Medulla oblongata (tissue), 1 donor: ENCODE data around the gene C1orf115.
A peak's percentile ranks its signal among the peaks of the same experiment; 100 is the strongest.
"Not testable (repeated sequence)": the region's sequence is repeated elsewhere in the genome, so short reads cannot be mapped to it uniquely, and the experiment has no call there.

Experiments used
- DNase-seq: peaks from one replicate; pipeline ENCODE4 v3.0.0-alpha.2; 2015; ENCODE audit errors: extremely low spot score

The C1orf115 gene

DNA sequence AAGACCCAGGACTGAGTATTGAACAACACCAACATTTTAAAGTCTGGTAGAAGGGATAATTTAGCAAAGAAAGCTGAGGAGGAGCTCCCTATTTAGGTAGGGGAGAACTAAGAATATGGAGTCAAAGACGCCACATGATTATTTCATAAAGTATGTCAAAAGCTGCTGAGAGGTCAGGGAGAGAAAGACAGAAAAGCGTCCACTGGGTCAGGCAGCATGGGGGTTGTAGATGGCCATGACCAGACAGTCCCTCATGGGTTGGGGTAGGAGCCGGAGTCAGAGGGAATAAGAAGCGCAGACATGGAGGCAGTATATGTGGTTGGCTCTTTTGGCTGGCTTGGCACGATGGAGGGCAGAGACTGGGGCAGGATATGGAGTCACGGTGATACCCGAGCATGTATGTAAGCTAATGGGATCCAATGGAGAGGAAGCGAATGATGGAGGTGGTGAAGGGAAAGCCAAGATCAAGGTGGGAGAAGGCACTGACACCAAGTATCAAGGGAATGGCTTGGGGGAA, 4.8 kb downstream of the C1orf115 start:
- DNase-seq: no peak

DNA sequence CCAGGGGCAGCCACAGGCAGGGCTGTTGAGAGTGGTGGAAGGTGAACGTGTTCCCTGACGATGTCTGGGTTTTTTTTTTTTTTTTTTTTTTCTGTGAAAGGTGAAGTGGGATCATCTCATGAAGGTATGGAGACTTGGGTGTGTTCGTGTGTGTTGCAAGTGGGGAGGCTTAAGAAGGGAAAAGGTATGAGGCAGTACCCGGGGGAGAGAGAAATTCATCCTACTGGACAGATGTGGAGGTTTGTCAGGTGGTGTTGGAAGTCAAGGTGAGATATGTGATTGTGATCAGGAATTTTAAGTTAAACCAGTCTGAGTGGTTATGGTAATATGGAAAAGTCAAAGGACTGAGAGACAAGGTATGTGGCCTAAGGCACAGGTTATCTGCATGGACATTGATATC, 5.3 kb downstream of the C1orf115 start:
- no peak for DNase-seq

DNA sequence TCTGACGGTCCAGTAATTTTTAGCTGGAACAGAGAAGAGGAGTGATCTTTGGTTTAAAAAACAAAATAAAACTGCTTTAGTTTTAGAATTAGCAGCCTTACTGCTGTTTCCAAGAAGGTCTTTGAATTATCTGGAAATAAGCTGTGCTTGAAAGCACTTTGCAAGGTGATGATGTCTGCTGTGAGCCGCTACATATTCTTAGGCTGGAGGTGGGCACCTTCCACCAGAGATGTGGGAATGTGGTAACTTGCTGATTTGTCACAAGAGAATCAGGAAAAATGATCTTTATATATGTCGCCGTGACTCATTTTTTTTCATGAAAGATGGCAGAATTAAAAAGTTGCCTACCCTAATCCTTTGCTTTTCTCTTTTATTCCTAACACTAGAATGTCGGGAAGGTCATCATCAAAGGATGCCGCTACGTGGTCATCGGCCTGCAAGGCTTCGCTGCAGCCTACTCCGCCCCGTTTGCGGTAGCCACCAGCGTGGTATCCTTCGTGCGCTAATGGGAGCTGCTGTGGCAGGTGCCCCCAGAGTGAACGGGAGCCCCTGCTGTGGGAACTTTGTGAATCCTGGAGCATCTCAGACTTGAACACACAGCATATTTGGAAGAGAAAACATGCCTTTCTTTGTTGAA, 6.2 kb downstream of the C1orf115 start:
- no peak for DNase-seq

DNA sequence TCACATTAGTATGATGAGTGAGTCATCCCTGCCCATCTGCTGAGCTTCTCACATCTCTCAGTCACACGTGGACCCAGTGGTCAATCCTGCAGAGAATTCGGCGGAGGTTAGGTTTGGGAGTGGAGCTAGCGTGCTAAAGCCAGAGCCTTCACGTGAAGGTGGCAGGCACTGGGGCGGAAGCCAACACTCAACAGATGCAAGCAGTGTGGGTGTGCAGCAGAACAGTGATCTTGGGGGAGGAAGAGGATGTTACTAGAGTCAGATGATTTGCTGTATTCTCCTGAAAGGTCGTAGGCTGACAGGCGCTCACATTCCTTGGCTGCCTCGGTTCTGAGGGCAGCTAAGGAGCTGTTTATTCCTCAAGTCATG, 6.7 kb downstream of the C1orf115 start:
- DNase-seq: no peak

DNA sequence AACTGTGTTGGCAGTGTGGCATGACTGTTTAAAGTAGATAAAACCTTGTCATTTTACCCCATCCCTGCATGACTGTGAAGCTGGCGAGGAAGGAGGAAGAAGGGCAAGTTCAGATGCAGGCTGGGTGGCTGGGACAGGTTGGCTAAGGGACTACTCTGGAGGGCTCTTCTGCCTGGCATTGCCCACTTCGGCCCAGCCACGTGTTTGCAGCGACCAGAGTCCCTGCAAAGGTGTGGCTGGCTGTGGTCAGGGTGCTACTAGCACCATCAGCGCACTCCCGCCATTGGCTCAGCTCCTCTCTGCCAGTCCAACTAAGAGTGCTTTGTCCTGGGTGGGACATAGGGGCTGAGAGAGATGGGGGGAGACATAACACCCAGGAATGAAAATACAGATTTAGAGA, 7.2 kb downstream of the C1orf115 start:
- DNase-seq: no peak

DNA sequence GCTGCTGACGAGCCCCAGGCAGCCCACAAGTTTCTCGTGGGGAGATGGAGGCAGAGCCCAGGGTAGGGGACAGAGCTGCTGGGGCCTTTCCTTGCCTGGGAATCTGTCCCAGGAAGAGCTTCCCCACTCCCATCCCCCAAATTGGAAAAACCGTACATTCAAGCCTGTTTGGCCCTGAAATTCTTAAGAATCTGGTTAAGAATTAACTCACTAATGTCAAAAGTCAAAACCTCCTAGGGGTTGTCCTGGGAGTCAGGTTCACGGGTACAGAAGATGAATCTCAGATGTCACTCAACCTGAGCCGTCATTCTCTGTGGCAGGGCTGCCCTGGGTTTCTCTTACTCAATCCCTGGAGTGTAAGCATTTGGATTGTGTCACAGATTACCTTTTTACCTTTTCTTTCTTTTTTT, 8.4 kb downstream of the C1orf115 start:
- no peak for DNase-seq

DNA sequence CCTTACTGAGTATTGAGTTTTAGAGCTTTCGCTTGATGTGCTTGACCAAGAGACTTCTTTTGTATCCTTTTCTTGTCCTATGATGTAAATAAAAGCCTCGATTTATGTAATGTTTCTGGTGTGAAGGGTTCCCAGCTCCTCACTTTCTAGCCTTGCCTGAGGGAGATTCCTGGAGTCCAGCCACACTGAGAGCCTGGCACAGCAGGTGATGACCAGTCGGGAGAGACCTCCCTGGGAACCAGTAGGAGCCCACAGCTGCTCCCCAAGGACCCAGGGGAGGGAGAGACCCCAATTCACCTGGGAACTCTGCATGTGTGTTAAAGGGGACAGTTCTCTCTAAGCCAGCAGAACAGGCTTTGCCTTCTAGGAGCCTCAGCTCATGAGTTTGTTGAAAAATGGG, 8.9 kb downstream of the C1orf115 start:
- no peak for DNase-seq

DNA sequence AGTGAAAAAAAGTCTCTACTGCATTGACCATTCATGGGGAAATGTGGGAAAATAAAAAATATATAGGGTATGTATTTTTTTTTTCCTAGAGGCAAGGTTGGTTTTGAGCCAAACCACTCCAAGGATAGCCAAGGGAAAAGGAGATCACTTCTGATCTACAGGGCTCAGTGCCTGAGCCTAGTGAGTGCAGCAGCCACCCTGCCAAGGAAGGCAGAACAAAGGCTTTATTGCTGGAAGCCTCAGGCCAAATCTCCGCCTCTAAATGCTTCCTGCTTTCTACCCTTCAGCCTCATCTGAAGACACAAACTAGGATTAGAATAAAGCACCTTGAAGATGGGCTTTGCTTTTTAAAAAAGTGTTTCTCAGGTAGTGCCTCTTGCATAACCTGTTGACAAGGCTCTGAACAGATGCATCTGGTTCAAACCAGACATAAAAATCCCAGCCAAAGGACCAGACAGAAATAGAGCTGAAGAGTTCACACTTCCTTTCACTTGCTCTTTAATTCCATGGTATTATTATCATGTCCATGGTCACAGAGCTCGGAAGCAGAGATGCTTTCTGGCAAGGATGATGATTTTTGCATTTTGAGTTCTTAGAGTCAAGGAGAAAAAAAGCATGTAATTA, 10.5 kb downstream of the C1orf115 start:
- peak; percentile 49 for DNase-seq

DNA sequence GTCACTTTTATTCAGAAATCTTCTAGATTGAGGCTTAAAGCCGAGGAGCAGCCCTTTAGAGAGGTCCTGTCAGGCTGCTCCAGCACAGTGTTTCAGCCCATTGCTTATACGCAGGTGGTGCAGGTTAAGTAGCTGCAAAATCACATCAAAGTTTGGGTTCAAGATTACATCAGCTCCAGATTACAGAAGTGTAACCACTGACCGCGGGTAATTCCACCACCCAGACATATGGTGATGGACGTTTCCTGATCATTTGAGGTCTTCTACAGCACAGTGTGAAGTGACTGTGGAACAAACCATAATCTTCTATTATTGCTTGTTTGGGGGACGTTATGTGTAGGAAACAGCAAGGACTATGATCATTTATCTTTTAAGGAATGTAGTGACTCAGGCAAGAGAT, 11.8 kb downstream of the C1orf115 start:
- no peak for DNase-seq

DNA sequence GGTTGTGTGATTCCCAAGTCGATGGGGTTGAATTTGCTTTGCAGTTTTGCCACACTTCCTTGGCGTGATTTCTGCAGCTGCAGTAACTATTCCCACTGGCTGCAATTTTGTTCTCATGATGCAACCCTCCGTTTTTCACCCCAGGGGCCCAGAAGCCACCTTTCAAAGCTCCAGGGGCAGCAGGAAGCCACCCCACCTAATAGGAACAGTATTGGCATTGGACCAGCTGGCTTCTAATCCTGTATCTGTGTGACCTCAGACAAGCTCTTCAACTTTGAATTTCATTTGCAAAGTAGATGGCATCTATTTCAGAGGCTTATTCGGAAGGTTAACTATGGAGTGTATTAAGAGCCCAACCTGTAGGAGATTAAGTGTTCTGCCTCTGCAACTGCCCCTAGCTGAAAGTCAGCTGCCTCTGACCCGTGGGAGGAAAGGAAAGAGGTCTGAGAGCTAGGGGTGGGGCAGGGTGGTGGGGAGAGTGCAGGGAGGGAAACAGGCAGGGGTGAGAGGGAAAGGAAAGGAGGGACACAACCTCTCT, 12.6 kb downstream of the C1orf115 start:
- no peak for DNase-seq

DNA sequence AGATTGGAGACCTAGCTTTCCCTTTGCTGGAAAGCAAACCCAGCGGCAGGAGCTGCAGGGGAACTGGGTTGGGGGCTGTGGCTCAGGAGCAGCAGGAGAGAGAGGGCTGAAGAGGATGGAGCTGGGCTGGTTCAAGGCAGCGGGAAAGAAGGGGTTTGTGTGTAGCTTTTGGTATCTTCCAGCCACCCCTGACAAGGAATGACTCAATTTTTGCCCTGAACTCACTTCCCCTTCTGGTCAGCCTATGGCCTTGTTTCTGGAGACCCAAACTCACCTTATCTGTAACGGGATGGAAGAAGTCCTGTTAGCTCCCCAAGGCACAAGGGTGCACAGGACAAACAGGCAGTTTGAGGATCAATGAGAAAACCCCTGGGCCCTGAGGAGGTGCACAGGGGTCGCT, 13.1 kb downstream of the C1orf115 start:
- no peak for DNase-seq

DNA sequence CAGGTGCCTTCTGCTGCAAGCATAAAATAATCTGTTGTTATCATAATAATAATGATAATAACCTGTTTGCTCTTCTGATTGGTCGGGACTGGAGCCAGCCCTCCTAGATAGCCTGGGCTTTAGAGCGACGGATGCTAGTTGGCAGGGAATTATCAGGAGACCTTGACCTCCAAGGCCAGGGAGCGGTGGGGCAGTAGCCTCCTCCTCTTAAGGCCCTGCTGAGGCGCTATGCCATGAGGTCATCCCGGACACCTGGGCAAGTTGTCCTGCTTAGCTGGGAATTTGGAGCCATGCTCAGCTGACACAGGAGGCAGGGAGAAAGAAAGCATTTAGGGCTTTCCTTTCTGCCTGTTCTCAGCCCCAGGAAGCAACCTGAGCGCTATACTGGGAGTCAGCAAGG, 15.6 kb downstream of the C1orf115 start:
- DNase-seq: no peak

DNA sequence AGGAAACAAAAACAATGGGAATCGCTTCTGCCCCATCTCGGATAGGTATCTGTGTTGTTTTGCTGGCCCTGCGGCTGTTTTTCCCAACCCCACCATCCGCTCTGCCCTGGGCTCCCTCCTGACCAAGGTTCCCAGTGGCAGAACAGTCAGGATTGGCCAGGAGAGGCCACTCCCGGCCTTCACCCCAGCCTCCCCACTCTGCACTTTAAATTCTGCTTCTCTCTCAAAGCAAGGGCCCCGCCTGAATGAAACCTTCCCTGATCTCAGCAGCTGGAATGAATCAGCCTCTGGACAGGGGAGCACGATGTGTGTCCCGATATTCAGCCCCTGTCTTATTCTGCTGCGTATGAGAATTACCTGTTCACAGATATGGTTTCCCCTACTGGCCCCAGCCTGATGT, 16.3 kb downstream of the C1orf115 start:
- DNase-seq: no peak

DNA sequence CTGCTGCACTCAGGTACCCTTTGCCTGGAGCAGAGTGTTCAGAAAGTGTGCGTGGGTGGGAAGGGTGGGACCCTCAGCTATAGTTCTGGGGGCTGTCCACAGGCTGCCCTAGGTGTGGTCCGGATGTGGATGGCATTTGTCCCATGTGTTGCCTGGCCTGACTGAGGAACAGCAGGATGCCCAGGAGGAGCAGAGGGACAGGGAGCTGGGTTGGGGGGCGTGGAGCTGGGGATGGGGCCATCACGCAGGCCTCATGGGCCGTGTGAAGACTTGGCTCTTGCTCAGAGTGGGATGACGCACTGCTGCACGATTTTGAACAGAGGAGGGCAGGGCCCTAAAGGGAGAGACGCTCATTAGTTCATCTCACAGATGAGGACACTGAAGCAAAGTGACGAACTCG, 17.0 kb downstream of the C1orf115 start:
- DNase-seq: no peak

DNA sequence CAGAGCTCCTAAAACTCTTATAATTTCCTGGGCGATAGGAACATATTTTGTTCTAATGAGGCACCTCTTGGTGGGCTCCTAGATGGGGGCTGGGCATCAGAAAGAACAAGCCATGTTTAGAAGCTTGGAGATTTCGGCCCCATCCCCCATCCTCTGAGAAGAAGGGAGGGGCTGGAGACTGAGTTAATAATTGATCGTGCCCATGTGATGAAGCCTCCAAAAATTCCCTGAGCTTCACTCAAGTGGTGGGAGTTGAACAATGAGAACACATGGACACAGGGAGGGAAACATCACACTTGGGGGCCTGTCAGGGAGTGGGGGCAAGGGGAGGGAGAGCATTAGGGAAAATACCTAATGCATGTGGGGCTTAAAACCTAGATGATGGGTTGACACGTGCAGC, 18.1 kb downstream of the C1orf115 start:
- DNase-seq: no peak

DNA sequence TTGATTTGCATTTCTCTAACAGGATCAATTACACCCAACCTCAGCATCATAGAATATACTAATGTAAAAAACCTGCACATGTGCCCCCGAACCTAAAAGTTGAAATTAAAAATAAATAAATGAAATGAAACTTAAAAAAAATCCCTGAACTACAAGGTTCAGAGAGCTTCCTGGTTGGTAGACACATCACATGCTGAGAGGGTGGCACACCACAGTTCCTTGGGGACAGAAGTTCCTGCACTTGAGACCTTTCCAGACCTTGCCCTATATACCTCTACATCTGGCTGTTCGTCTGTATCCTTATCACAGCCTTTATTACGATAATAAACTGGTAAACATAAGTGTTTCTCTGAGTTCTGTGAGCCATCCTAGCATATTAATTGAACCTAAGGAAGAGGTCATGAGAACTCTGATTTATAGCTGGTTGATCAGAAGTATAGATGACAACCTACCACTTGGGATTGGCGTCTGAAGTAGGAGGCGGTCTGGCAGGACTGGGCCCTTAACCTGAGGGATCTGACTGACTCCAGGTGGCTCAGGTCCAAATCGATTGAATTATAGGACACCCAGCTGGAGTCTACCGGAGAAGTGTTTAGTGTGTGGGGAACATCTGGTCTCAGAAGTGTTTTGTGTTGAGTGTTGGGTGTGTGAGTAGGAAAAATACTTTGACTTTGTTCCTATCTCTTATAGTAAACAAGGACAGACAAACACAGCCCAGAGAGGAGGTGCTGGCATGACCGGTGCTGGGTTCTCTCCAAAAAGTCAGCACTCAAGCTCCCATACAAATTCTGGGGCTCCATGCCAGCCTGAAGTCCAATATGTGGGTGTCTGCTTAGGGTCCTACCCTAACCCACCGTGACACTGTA, 19.0 kb downstream of the C1orf115 start:
- no peak for DNase-seq

DNA sequence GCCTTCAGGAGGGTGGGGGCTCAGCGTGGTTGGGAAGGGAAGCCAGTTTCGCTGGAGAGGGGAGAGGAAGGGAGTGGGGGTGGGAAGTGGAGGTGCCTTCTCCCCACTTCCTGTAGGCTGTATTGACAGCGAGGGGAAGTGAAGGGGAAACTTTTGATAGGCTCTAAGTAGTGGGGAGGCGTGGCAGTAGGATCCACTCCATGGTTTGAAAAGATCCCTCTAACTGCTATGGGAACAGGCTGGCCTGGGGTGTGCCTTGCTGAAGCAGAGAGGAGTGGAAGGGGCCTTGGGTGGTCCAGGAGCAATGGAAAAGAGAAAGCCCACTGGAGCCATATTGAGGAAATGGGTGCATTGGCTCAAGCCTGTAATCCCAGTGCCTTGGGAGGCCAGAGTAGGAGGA, 20.2 kb downstream of the C1orf115 start:
- DNase-seq: no peak

DNA sequence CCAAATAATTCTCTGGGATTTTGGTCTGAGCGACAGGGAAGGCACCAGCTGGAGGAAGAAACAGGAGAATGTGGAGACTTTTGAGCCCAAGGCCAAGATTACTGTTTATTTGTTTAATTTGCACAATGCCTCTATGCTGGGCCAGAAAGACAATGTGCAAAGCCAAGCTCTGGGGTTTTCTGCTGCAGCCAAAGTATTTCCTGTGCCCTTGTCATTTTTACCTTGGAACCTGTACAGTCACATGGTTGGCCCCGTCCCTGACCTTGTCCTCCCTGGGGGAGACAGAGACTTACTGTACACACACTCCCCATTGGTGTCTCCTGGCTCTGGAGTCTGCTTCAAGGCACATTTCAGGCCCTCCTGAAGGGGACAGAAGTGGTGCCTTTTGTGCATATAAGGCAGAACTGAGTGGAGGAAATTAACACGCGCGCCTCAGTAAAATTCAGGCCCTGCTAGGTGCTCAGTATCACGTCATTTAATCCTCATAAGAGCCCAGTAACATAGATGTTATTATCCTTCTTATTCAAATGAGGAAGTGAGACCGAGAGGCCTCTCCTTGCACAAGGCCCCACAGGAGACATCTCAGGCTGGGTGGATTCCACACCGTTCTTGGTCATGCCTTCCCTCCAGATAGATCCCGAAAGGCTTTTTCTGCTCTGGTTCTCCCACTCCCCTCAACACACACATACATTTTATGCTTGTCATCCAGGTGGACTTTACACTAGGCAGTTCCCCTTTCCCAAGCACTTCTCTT, 21.1 kb downstream of the C1orf115 start:
- DNase-seq: no peak

DNA sequence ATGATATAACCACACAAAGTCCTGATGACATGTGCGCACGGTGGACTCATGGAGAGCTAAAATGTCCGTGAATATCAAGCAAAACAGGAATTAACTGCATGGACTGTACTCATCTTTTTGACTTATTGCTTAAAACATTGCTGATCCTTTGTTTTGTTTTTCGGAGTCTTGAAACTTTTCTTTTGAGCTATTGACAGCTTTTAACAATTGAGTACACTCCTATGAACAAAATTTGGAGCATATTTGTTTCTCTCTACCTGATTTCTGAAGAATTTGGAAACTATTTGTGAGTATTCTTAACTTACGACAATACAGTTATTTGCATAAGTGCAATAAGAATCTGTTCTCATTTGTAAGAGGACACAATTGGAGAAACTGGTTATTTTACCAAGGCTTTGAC, 25.8 kb downstream of the C1orf115 start:
- not testable (repeated sequence) for DNase-seq

DNA sequence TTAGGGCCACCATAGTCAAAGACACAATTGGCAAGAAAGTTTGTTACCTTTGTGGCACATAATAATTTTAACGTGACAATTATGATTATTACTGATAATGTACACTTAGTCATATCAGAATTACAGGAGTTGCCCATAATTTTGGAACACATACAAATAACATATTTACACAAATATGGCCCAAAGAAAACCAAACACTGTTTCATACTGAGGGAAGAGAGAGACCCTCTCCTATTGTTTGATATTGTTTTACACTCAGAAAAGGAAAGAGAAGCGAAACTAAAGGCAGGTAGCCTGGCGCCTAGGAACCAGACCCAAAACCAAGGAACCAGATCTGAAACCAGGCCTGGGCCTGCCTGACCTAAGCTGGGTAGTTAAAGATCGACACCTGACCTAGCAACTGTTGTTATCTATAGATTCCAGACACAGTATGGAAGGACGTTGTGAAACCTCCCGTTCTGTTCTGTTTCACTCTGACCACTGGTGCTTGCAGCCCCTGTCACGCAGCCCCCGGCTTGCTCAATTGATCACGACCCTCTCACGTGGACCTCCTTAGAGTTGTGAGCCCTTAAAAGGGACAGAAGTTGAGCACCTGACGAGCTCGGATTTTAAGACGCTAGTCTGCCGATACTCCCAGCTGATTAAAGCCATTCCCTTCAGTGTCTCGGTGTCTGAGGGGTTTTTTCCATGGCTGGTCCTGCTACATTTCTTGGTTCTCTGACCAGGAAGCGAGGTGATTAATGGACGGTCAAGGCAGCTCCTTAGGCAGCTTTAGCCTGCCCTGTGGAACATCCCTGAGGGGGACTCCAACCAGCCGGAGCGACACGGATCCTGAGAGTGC, 27.9 kb downstream of the C1orf115 start:
- no peak for DNase-seq

DNA sequence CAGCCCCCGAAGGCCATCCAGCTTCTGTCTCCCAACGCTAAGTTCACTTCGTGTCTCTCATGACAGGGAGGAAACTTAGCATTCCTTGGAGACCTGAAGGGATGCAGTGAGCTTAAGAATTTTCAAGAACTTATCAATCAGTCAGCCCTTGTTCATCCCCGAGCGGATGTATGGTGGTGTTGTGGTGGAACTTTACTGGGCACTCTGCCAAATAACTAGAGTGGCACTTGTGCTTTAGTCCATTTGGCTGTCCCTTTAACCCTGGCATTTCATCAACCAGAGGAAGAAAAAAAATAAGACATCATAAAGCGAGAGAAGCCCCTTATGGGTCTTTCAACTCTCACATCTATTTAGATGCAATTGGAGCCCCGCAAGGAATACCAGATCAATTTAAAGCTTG, 31.1 kb downstream of the C1orf115 start:
- DNase-seq: not testable (repeated sequence)
